ENCODE results near the gene CDH2.

CDH2 gene

DNA sequence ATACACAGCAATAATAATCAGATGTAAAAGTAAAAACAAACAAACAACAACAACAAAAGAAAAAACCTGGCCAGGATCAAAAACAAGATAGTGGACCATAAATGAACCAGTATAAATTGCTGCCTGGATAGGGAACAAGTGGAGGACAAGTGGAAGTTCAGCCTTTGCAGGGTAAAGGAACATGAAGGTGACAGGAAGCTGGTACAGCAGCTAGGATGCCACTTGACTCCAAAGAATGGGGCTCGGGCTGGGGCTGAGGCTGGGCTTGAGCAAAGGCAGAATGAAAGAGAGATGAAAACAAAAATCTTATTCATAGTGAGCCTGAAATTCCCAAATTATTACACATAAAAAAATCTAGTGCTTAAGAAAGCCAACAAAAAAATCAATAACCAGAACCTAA, 146.5 kb downstream of the CDH2 start:
- in situ Hi-C loops (cut with MboI; ENCODE audit: low sequenced_read_pairs, unreplicated experiment) = no loop called here
- DNase-seq (ENCODE audit: low spot score) = no peak

DNA sequence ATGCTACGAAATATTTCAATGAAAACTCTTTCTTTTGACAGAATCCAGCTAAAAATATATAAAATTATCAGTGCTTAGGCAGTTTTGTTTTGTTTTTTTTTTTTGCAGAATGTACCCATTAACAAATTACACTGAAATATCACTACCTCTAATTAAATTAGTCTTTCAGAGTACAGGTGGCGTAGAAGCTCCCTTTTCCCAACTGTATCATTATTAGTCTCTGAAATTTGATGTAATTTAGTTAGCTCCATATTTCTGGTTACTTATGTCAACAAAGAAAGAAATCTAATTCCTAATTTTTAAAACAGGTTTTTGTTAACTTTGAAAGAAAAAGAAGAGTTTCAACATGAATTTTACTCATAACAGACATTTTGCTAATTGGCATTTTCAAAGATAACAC, 149.2 kb downstream of the CDH2 start:
- in situ Hi-C loops (cut with MboI; ENCODE audit: low sequenced_read_pairs, unreplicated experiment) = no loop called here
- TF ChIP-seq, protein P1, sequence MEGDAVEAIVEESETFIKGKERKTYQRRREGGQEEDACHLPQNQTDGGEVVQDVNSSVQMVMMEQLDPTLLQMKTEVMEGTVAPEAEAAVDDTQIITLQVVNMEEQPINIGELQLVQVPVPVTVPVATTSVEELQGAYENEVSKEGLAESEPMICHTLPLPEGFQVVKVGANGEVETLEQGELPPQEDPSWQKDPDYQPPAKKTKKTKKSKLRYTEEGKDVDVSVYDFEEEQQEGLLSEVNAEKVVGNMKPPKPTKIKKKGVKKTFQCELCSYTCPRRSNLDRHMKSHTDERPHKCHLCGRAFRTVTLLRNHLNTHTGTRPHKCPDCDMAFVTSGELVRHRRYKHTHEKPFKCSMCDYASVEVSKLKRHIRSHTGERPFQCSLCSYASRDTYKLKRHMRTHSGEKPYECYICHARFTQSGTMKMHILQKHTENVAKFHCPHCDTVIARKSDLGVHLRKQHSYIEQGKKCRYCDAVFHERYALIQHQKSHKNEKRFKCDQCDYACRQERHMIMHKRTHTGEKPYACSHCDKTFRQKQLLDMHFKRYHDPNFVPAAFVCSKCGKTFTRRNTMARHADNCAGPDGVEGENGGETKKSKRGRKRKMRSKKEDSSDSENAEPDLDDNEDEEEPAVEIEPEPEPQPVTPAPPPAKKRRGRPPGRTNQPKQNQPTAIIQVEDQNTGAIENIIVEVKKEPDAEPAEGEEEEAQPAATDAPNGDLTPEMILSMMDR (IDR thresholded peaks at IDR 0.05; ENCODE audit: borderline replicate concordance, control extremely low read depth, extremely low read depth, insufficient read depth, missing control alignments) = no peak
- no peak for DNase-seq (ENCODE audit: low spot score)

More for the DNA sequence above, 146.5 kb downstream of the CDH2 start:
- TF ChIP-seq, protein P1 (IDR thresholded peaks at IDR 0.05; ENCODE audit: borderline replicate concordance, control extremely low read depth, extremely low read depth, insufficient read depth, missing control alignments) = no peak

DNA sequence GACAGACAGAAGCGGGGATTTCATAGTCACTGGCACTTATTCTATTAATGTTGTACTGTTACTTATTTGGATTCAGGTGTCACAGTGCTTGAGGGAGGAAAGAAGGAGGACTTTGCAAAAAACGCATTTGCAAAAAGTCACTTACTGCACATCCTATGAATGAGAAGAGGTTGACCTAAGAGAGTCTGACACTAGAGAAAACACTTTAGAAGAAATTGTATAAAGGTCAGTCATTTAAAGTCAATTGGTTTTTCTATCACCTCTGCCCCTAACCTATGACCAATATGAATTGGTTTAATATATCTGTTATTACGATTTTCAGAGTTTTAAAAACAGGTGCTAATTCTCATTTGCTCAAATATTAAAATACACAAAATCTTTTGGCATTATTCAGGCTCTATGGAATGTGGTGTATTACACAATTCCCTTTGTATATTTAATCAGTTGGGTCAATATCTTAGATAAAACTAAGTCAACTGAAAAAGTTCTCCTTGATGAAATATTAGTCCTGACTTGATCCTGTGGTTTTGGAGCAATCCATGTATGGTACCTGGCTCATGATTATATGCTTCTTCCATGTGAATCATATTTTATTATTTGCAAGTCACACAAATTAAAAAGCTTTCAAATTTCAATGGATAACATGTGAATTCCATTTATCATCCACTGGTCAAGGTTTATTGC, 157.4 kb downstream of the CDH2 start:
- no peak for DNase-seq (ENCODE audit: low spot score)
- in situ Hi-C loops (cut with MboI; ENCODE audit: low sequenced_read_pairs, unreplicated experiment) = no loop called here
- TF ChIP-seq, protein P1 (IDR thresholded peaks at IDR 0.05; ENCODE audit: borderline replicate concordance, control extremely low read depth, extremely low read depth, insufficient read depth, missing control alignments) = no peak

DNA sequence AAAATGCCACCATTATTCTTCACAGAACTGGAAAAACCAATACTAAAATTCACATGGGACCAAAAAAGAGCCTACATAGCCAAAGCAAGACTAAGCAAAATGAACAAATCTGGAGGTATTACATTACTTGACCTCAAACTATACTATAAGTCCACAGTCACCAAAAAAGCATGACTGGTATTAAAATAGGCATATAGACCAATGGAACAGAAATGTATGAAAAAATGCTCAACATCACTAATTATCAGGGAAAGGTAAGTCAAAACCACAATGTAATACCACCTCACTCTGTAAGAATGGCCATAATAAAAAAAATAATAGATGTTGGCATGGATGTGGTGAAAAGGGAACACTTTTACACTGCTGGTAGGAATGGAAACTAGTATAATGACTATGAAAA, 158.6 kb downstream of the CDH2 start:
- in situ Hi-C loops (cut with MboI; ENCODE audit: low sequenced_read_pairs, unreplicated experiment) = no loop called here
- DNase-seq (ENCODE audit: low spot score) = no peak

DNA sequence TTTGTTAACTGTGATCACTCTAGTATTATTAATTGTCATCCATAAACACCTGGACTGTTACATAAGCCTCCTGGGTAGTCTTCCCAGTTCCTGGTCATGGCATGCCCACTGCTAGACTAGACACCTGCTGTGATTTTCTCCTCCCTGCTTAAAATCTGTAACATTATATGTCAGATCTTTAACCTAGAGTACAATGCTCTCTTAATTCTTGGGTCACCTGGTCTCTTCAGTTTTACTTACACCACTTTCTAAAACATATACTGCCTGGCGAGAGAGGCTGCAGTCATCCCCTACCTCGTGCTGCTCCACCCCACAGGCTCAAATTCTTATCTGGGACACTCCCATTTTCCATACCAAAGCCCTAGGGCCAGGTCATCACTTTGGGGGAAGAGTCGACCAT, 161.3 kb downstream of the CDH2 start:
- no peak for DNase-seq (ENCODE audit: low spot score)
- TF ChIP-seq, protein P1 (IDR thresholded peaks at IDR 0.05; ENCODE audit: borderline replicate concordance, control extremely low read depth, extremely low read depth, insufficient read depth, missing control alignments) = no peak
- in situ Hi-C loops (cut with MboI; ENCODE audit: low sequenced_read_pairs, unreplicated experiment) = no loop called here

More for the DNA sequence above, 158.6 kb downstream of the CDH2 start:
- TF ChIP-seq, protein P1 (IDR thresholded peaks at IDR 0.05; ENCODE audit: borderline replicate concordance, control extremely low read depth, extremely low read depth, insufficient read depth, missing control alignments) = no peak

DNA sequence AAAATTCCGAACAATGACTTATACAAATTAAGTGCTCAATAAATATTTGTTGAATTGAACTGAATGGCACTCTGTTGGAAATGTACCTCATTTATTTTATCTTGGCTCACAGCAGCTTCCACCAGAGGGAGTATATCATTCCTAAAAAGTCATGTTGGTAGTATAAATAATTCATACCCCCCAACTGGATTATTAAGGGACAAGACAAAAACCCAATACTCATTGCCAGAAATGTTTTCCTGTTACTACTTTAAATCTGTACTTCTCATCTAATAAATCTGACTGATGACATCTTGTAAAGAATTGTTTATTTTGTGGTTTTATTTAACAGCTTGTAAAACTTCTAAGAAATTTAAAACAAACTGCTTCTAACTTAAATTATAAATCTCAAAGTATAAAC, 163.9 kb downstream of the CDH2 start:
- no peak for DNase-seq (ENCODE audit: low spot score)
- TF ChIP-seq, protein P1 (IDR thresholded peaks at IDR 0.05; ENCODE audit: borderline replicate concordance, control extremely low read depth, extremely low read depth, insufficient read depth, missing control alignments) = no peak
- in situ Hi-C loops (cut with MboI; ENCODE audit: low sequenced_read_pairs, unreplicated experiment) = no loop called here

Measured in GM13976 (cell line).